ENCODE measurements around the gene CASP6.
"Not testable (repeated sequence)": the region's sequence is repeated elsewhere in the genome, so short reads cannot be mapped to it uniquely, and the experiment has no call there.

DNA sequence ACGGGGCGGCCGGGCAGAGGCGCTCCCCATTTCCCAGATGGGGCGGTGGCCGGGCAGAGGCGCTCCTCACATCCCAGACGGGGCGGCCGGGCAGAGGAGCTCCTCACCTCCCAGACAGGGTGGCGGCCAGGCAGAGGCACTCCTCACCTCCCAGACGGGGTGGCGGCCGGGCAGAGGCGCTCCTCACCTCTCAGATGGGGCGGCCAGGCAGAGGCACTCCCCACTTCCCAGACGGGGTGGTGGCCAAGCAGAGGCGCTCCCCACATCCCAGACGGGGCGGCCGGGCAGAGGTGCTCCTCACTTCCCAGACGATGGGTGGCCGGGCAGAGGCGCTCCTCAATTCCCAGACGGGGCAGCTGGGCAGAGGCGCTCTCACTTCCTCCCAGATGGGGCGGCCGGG is 24.8 kb downstream of the CASP6 start:
- TF ChIP-seq, protein P1, sequence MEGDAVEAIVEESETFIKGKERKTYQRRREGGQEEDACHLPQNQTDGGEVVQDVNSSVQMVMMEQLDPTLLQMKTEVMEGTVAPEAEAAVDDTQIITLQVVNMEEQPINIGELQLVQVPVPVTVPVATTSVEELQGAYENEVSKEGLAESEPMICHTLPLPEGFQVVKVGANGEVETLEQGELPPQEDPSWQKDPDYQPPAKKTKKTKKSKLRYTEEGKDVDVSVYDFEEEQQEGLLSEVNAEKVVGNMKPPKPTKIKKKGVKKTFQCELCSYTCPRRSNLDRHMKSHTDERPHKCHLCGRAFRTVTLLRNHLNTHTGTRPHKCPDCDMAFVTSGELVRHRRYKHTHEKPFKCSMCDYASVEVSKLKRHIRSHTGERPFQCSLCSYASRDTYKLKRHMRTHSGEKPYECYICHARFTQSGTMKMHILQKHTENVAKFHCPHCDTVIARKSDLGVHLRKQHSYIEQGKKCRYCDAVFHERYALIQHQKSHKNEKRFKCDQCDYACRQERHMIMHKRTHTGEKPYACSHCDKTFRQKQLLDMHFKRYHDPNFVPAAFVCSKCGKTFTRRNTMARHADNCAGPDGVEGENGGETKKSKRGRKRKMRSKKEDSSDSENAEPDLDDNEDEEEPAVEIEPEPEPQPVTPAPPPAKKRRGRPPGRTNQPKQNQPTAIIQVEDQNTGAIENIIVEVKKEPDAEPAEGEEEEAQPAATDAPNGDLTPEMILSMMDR (IDR thresholded peaks at IDR 0.05): not testable (repeated sequence)
- not testable (repeated sequence) for TF ChIP-seq POLR2A (IDR thresholded peaks at IDR 0.05)
